WTC11 (cell line): ENCODE measurements around the gene TMEM52. TPM values are rescaled to one million over a fixed set of nuclear protein-coding genes. Genes with fewer than 3 reads are reported as not detected.
A peak's percentile ranks its signal among the peaks of the same experiment; 100 is the strongest.

ENCODE experiments used
- ATAC-seq: fragments of 200-7000 bp; cut with Tn5 transposase; 2 replicates; pipeline ENCODE4 v1.10.0; 2021; ENCODE audit warnings: mild to moderate bottlenecking, moderate library complexity
- CTCF ChIA-PET: fragments of 300-600 bp; sonication (Branson Sonifier 250); formaldehyde crosslinking; loops from one replicate; lab custom pipeline; 2021; ENCODE audit warnings: antibody characterized with exemption; lab: Charles Lee
- POLR2A ChIA-PET: fragments of 350-600 bp; sonication (Branson Sonifier 250); formaldehyde crosslinking; loops from one replicate; lab custom pipeline; 2021; ENCODE audit warnings: antibody characterized with exemption; lab: Charles Lee
- DNase-seq: peaks from one replicate; pipeline ENCODE4 v3.0.0; 2021; ENCODE audit warnings: low spot score
- H3K27ac Mint-ChIP-seq: 2 replicates; pipeline ENCODE4 v1.8.0; 2021; ENCODE audit warnings: mixed read lengths
- H3K27me3 Mint-ChIP-seq: 2 replicates; pipeline ENCODE4 v1.8.0; 2021; ENCODE audit warnings: low read depth, mild to moderate bottlenecking, moderate library complexity, mixed read lengths
- H3K36me3 Mint-ChIP-seq: 2 replicates; pipeline ENCODE4 v1.8.0; 2021; ENCODE audit warnings: mixed read lengths
- H3K4me1 Mint-ChIP-seq: 2 replicates; pipeline ENCODE4 v1.8.0; 2022; ENCODE audit warnings: mixed read lengths
- H3K4me3 Mint-ChIP-seq: 2 replicates; pipeline ENCODE4 v1.8.0; 2021; ENCODE audit warnings: mild to moderate bottlenecking, moderate library complexity, mixed read lengths
- H3K9me3 Mint-ChIP-seq: 2 replicates; pipeline ENCODE4 v1.8.0; 2021; ENCODE audit warnings: mixed read lengths
- ETV6 ChIP-seq: sonication (generic); formaldehyde crosslinking; IDR thresholded peaks from 2 replicates; pipeline ENCODE4 v1.8.1; 2022; ENCODE audit warnings: mild to moderate bottlenecking, missing genetic modification reagents
- GABPB1 ChIP-seq: sonication (generic); formaldehyde crosslinking; IDR thresholded peaks from 2 replicates; pipeline ENCODE4 v1.8.1; 2023; ENCODE audit warnings: mild to moderate bottlenecking, missing genetic modification reagents
- HMGA2 ChIP-seq: fragments of 250-450 bp; sonication (Bioruptor Pico); IDR thresholded peaks from 2 replicates; pipeline ENCODE4 v1.4.0; 2021; ENCODE audit warnings: mild to moderate bottlenecking, moderate library complexity
- IRF1 ChIP-seq: sonication (generic); formaldehyde crosslinking; IDR thresholded peaks from 2 replicates; pipeline ENCODE4 v1.8.0; 2023; ENCODE audit warnings: missing genetic modification reagents
- JUN ChIP-seq: sonication (generic); formaldehyde crosslinking; IDR thresholded peaks from 2 replicates; pipeline ENCODE4 v1.8.0; 2023; ENCODE audit warnings: mild to moderate bottlenecking, missing genetic modification reagents
- NFE2L1 ChIP-seq: sonication (generic); formaldehyde crosslinking; IDR thresholded peaks from 2 replicates; pipeline ENCODE4 v1.8.1; 2023; ENCODE audit warnings: missing genetic modification reagents
- NR3C1 ChIP-seq: sonication (generic); formaldehyde crosslinking; conservative IDR thresholded peaks from 2 replicates; pipeline ENCODE4 v1.8.1; 2023; ENCODE audit warnings: low read depth, mild to moderate bottlenecking, missing genetic modification reagents
- TEAD1 ChIP-seq: sonication (generic); formaldehyde crosslinking; IDR thresholded peaks from 2 replicates; pipeline ENCODE4 v1.8.0; 2022; ENCODE audit warnings: mild to moderate bottlenecking, missing genetic modification reagents
- TEAD4 ChIP-seq: sonication (generic); formaldehyde crosslinking; IDR thresholded peaks from 2 replicates; pipeline ENCODE4 v1.8.0; 2022; ENCODE audit warnings: mild to moderate bottlenecking, missing genetic modification reagents
- ZNF121 ChIP-seq: sonication (generic); formaldehyde crosslinking; IDR thresholded peaks from 2 replicates; pipeline ENCODE4 v1.8.0; 2023; ENCODE audit warnings: missing genetic modification reagents
- ZNF219 ChIP-seq: sonication (generic); formaldehyde crosslinking; IDR thresholded peaks from 2 replicates; pipeline ENCODE4 v1.8.0; 2023; ENCODE audit warnings: missing genetic modification reagents, mild to moderate bottlenecking, borderline replicate concordance
- ZNF425 ChIP-seq: fragments of 250-450 bp; sonication (Bioruptor Pico); conservative IDR thresholded peaks from 2 replicates; pipeline ENCODE4 v1.9.0; 2021; ENCODE audit warnings: mild to moderate bottlenecking
- total RNA-seq: library from RNA; stranded (reverse); gene quantifications from 3 replicates; pipeline ENCODE4 v1.2.3, GENCODE V29; 2021
- TF ChIP-seq, protein P1 (sequence below): sonication (generic); formaldehyde crosslinking; IDR thresholded peaks from 2 replicates; pipeline ENCODE4 v1.8.0; 2022; ENCODE audit warnings: mild to moderate bottlenecking, missing genetic modification reagents
- TF ChIP-seq, protein P2 (sequence below): sonication (generic); formaldehyde crosslinking; IDR thresholded peaks from 2 replicates; pipeline ENCODE4 v1.8.1; 2023; ENCODE audit warnings: mild to moderate bottlenecking, missing genetic modification reagents, moderate library complexity
- TF ChIP-seq, protein P3 (sequence below): sonication (generic); formaldehyde crosslinking; IDR thresholded peaks from 2 replicates; pipeline ENCODE4 v1.8.1; 2023; ENCODE audit warnings: mild to moderate bottlenecking, missing genetic modification reagents
- TF ChIP-seq, protein P4 (sequence below): sonication (generic); formaldehyde crosslinking; IDR thresholded peaks from 2 replicates; pipeline ENCODE4 v1.8.0; 2022; ENCODE audit warnings: mild to moderate bottlenecking, missing genetic modification reagents

Gene TMEM52
- total RNA-seq, 1 experiment from 2014 or later: 21.9 TPM

DNA sequence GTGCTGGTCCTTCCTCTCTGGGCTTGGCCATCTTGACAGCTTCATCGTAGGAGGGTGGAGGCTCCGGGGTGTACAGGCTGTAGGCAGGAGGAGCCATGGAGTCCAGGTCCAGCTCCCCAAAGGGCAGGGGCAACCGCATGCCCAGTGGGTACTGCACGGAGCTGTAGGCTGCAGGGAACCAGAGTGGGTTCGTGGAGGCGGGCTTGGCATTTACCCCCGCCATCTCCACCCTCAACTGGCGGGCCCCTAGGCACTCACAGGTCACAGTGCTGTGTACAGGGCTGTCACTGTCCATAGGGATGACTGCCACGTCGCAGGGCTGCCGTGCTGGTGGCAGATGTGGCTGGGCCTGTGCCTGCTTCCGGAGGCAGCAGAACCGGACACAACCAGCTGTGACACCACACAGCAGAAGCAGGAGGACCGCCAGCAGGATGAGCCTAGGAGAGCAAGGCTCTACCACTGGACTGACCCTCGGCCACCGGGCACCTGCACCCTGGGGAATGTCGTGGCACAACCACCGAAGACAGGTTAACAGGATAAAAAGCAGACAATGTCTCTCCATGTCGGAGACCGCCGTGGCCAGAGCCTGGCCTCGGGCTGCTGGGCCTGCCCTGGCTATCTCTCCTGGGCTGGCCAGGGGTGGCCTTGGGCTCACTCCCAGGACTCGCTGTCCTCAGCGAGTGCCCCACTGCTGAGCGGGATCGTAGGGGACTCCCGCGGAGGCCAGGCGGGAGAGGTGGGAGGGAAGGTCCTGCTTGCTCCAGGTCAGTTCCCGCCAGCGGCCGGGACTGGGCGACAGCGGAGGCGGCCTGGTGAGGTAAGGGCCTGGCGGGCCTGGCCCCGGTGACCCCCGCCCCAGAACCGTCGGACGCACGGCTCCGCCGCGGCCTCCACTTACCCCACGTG, 831 bp downstream of the TMEM52 start:
- H3K4me1 Mint-ChIP-seq: peaks cover 7% of the 10 kb centered on the region; the same call in 1 of the 2 replicates
- ChIA-PET CTCF (interaction anchor here (1.3 to 5.7 kb wide), 3 partner anchors 9 to 127 kb away, joined by 5 to 46 read pairs (median 14); no protein-coding TSS in a partner anchor), POLR2A (no interaction called here)
- no peaks in the 10 kb centered on the region for H3K27me3 Mint-ChIP-seq
- DNase-seq (no peak), ATAC-seq (no peak)
- H3K9me3 Mint-ChIP-seq: no peaks in the 10 kb centered on the region
- no peak overlapping the region for H3K27ac Mint-ChIP-seq
- TF ChIP-seq, protein P1, sequence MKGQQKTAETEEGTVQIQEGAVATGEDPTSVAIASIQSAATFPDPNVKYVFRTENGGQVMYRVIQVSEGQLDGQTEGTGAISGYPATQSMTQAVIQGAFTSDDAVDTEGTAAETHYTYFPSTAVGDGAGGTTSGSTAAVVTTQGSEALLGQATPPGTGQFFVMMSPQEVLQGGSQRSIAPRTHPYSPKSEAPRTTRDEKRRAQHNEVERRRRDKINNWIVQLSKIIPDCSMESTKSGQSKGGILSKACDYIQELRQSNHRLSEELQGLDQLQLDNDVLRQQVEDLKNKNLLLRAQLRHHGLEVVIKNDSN (CRISPR knock-in tag): peak; percentile 58; the same call in 1 of the 2 replicates
- TF ChIP-seq JUN (CRISPR knock-in tag) (0 out of 2 replicates have a peak, but pooled peaks have one; percentile 5), TEAD1 (CRISPR knock-in tag) (0 out of 2 replicates have a peak, but pooled peaks have one; percentile 30)
- TF ChIP-seq, protein P2, sequence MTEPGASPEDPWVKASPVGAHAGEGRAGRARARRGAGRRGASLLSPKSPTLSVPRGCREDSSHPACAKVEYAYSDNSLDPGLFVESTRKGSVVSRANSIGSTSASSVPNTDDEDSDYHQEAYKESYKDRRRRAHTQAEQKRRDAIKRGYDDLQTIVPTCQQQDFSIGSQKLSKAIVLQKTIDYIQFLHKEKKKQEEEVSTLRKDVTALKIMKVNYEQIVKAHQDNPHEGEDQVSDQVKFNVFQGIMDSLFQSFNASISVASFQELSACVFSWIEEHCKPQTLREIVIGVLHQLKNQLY (CRISPR knock-in tag): no peak
- peak overlapping the region; percentile 65 for H3K4me3 Mint-ChIP-seq
- no peaks in the 10 kb centered on the region for H3K36me3 Mint-ChIP-seq

DNA sequence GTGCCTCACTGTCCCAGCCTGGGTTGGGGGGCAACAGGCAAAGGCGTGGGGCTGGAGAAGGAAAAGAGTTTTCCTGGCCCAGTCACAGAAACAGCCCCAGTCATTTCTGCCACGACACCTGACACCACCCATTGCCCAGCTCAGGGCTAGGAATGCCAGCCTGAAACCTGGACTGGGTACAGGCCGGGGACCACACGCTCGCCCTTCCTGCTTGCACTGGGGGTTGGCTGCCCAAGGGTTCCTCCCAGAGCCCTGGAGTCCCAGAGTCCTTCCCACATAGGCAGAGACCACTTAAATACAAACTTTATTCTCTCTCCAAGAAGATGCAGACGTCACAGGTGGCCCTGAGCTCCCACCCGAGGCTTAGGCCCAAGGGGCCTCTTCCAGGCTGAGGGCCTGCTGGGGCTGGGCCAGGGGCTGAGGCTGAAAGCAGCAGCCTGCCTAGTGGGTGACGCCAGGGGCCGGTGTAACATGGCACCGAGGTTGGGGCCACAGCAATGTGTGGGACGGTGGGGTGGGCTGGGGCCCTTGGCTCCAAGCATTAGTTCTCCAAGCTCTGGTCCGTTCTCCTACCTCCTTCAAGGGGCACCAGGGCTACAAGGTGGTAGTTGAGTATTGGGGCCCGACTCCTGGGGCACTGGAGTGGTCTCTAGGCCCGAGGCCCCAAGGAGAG, 1.6 kb downstream of the TMEM52 start:
- TF ChIP-seq HMGA2 (no peak), IRF1 (CRISPR knock-in tag) (no peak), ZNF121 (no peak), ZNF425 (no peak), ZNF219 (CRISPR knock-in tag) (no peak), TEAD4 (CRISPR knock-in tag) (no peak), NR3C1 (no peak), NFE2L1 (CRISPR knock-in tag) (no peak), ETV6 (CRISPR knock-in tag) (no peak), GABPB1 (CRISPR knock-in tag) (no peak)
- TF ChIP-seq, protein P3, sequence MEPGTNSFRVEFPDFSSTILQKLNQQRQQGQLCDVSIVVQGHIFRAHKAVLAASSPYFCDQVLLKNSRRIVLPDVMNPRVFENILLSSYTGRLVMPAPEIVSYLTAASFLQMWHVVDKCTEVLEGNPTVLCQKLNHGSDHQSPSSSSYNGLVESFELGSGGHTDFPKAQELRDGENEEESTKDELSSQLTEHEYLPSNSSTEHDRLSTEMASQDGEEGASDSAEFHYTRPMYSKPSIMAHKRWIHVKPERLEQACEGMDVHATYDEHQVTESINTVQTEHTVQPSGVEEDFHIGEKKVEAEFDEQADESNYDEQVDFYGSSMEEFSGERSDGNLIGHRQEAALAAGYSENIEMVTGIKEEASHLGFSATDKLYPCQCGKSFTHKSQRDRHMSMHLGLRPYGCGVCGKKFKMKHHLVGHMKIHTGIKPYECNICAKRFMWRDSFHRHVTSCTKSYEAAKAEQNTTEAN: no peak
- TF ChIP-seq, protein P4, sequence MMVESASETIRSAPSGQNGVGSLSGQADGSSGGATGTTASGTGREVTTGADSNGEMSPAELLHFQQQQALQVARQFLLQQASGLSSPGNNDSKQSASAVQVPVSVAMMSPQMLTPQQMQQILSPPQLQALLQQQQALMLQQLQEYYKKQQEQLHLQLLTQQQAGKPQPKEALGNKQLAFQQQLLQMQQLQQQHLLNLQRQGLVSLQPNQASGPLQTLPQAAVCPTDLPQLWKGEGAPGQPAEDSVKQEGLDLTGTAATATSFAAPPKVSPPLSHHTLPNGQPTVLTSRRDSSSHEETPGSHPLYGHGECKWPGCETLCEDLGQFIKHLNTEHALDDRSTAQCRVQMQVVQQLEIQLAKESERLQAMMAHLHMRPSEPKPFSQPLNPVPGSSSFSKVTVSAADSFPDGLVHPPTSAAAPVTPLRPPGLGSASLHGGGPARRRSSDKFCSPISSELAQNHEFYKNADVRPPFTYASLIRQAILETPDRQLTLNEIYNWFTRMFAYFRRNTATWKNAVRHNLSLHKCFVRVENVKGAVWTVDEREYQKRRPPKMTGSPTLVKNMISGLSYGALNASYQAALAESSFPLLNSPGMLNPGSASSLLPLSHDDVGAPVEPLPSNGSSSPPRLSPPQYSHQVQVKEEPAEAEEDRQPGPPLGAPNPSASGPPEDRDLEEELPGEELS (CRISPR knock-in tag): no peak
- Mint-ChIP-seq H3K4me1 (peaks cover 7% of the 10 kb centered on the region; the same call in 1 of the 2 replicates), H3K27me3 (no peaks in the 10 kb centered on the region), H3K36me3 (no peaks in the 10 kb centered on the region), H3K9me3 (no peaks in the 10 kb centered on the region), H3K27ac (no peak overlapping the region), H3K4me3 (peak overlapping the region; percentile 65)
- ChIA-PET POLR2A (no interaction called here), CTCF (interaction anchor here (0.5 to 5.7 kb wide), 5 partner anchors 9 to 345 kb away, joined by 3 to 46 read pairs (median 6); no protein-coding TSS in a partner anchor)
- no peak for DNase-seq
- no peak for ATAC-seq
